Measurements from ENCODE around the gene STAG3. TPM values are rescaled to one million over a fixed set of nuclear protein-coding genes. Genes with fewer than 3 reads are reported as not detected.
"Not testable (repeated sequence)": the region's sequence is repeated elsewhere in the genome, so short reads cannot be mapped to it uniquely, and the experiment has no call there.

The STAG3 gene
- total and polyA plus RNA-seq, 9 of the 15 experiments (the other 6 are each of a cell fraction or from before 2014, with no cell fraction given) = 0.54 to 2.5 (median 1.7) TPM

DNA sequence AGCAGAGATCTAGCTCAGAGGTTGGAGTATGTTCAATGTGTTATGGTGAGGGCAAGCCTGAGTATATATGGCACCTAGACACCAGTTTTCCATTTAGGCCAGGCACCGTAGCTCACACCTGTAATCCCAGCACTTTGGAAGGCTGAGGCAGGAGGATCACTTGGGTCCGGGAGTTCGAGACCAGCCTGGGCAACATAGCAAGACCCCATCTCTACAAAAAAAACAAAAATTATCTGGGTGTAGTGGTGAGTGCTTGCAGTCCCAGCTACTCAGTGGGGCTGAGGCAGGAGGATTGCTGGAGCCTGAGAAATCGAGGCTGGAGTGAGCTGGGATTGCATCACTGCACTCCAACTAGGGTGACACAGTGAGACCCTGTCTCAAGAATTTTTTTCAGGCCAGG lies 85.2 kb downstream of the STAG3 start:
- in situ Hi-C loops (cut with MboI); FAIRE-seq: not testable (repeated sequence)
- 75% methylated on average over 4 of the region's 4 CpGs for WGBS (ENCODE audit: insufficient coverage, low coverage, missing lambda C conversion rate)

More for the DNA sequence above, 85.2 kb downstream of the STAG3 start:
- H2AFZ ChIP-seq (ENCODE audit: low read depth, low read length); H3K9ac ChIP-seq (ENCODE audit: insufficient read depth in 1 of 2, low read depth in 2 of 2, low read length in 2 of 2); H3K27me3 ChIP-seq (ENCODE audit: control insufficient read depth in 2 of 2, insufficient read depth in 2 of 2, low read length in 2 of 2); intact Hi-C loops (cut with micrococcal nuclease); DNase-seq (ENCODE audit: extremely low read depth in 1 of 4, low spot score in 3 of 4); H3K36me3 ChIP-seq (ENCODE audit: control insufficient read depth, insufficient read depth, low read length); H3K9me1 ChIP-seq (ENCODE audit: control insufficient read depth, insufficient read depth, low read length); CTCF ChIA-PET (ENCODE audit: low intra/inter-chr PET ratio); H4K20me1 ChIP-seq (replicated peaks; ENCODE audit: control insufficient read depth, insufficient read depth, low read length); ATAC-seq; H3K79me2 ChIP-seq (ENCODE audit: control insufficient read depth, insufficient read depth, low read length); H3K27ac ChIP-seq (ENCODE audit: extremely low read depth, low read depth, low read length); H3K4me3 ChIP-seq; BruUV-seq (replicated peaks); POLR2A ChIA-PET; H3K9me3 ChIP-seq (replicated peaks; ENCODE audit: control insufficient read depth, insufficient read depth, low read depth, low read length); H3K4me2 ChIP-seq (ENCODE audit: insufficient read depth, low read length); H3K4me1 ChIP-seq (replicated peaks in 1 of 2; ENCODE audit: control insufficient read depth in 2 of 2, insufficient read depth in 2 of 2, low read length in 2 of 2): not testable (repeated sequence)
- TF ChIP-seq ZNF121 (CRISPR knock-in tag; conservative IDR thresholded peaks at IDR 0.05) = peak; percentile 71

Small RNAs within 50 kb of the gene (microRNA-seq; reads per million reads assigned to microRNA genes)
- not detected for gene MIR4658 (ENCODE audit: borderline microRNAs expressed)

Other genes starting within 250 kb of the STAG3 start
Only the 7 nearest of the 19 such genes appear.
- 5.9 and 7.6 TPM in 2 replicates for gene CNPY4, start 58.3 kb upstream of the STAG3 start, total RNA-seq (2014; rRNA removed)
- gene CNPY4, start 58.3 kb upstream of the STAG3 start, total RNA-seq (2014; rRNA removed; fragmentation: Illumina TruSeq; extraction: Trizol) = 7.7 and 9.2 TPM in 2 replicates
- 10.2 and 11.2 TPM in 2 replicates for gene CNPY4, start 58.3 kb upstream of the STAG3 start, total RNA-seq (2015; rRNA removed; fragmentation: Illumina TruSeq; extraction: Trizol)
- 5.1 and 5.5 TPM in 2 replicates for gene CNPY4, start 58.3 kb upstream of the STAG3 start, total RNA-seq (2021)
- 4.9 and 7.0 TPM in 2 replicates for gene CNPY4, start 58.3 kb upstream of the STAG3 start, polyA plus RNA-seq (2011; rRNA removed)
- gene CNPY4, start 58.3 kb upstream of the STAG3 start, polyA plus RNA-seq (2014; fragmentation: Illumina TruSeq; extraction: Trizol) = 6.4 and 8.6 TPM in 2 replicates
- 1 to 10 TPM; 1.9 to 6.3 TPM for gene CNPY4, start 58.3 kb upstream of the STAG3 start, polyA plus RNA-seq (2014; fragmentation: Nextera tagmentation; extraction: Ambion mirVana)
- 6.3 and 7.0 TPM in 2 replicates for gene CNPY4, start 58.3 kb upstream of the STAG3 start, polyA plus RNA-seq (2014; rRNA removed)
- gene MBLAC1, start 51.0 kb upstream of the STAG3 start, total RNA-seq (2014; rRNA removed) = 2.9 and 4.4 TPM in 2 replicates
- 0.36 and 0.48 TPM in 2 replicates for gene MBLAC1, start 51.0 kb upstream of the STAG3 start, total RNA-seq (2014; rRNA removed; fragmentation: Illumina TruSeq; extraction: Trizol)
- 0.98 TPM in 2 replicates for gene MBLAC1, start 51.0 kb upstream of the STAG3 start, total RNA-seq (2015; rRNA removed; fragmentation: Illumina TruSeq; extraction: Trizol)
- 2.1 and 3.1 TPM in 2 replicates for gene MBLAC1, start 51.0 kb upstream of the STAG3 start, total RNA-seq (2021)
- 0.52 and 0.54 TPM in 2 replicates for gene MBLAC1, start 51.0 kb upstream of the STAG3 start, polyA plus RNA-seq (2011; rRNA removed)
- gene MBLAC1, start 51.0 kb upstream of the STAG3 start, polyA plus RNA-seq (2014; fragmentation: Illumina TruSeq; extraction: Trizol) = 0.21 and 0.69 TPM in 2 replicates
- gene MBLAC1, start 51.0 kb upstream of the STAG3 start, polyA plus RNA-seq (2014; fragmentation: Nextera tagmentation; extraction: Ambion mirVana) = under 1 TPM; 0.03 TPM
- gene MBLAC1, start 51.0 kb upstream of the STAG3 start, polyA plus RNA-seq (2014; rRNA removed) = 1.6 and 2.3 TPM in 2 replicates
- gene LAMTOR4, start 29.0 kb upstream of the STAG3 start, total RNA-seq (2014; rRNA removed) = 231 and 275 TPM in 2 replicates
- 52.6 and 79.6 TPM in 2 replicates for gene LAMTOR4, start 29.0 kb upstream of the STAG3 start, total RNA-seq (2014; rRNA removed; fragmentation: Illumina TruSeq; extraction: Trizol)
- gene LAMTOR4, start 29.0 kb upstream of the STAG3 start, total RNA-seq (2015; rRNA removed; fragmentation: Illumina TruSeq; extraction: Trizol) = 139 and 152 TPM in 2 replicates
- gene LAMTOR4, start 29.0 kb upstream of the STAG3 start, total RNA-seq (2021) = 183 and 195 TPM in 2 replicates
- 154 and 162 TPM in 2 replicates for gene LAMTOR4, start 29.0 kb upstream of the STAG3 start, polyA plus RNA-seq (2011; rRNA removed)
- gene LAMTOR4, start 29.0 kb upstream of the STAG3 start, polyA plus RNA-seq (2014; fragmentation: Illumina TruSeq; extraction: Trizol) = 114 and 145 TPM in 2 replicates
- gene LAMTOR4, start 29.0 kb upstream of the STAG3 start, polyA plus RNA-seq (2014; fragmentation: Nextera tagmentation; extraction: Ambion mirVana) = 100 to 1,000 TPM; 206 to 314 TPM
- 299 and 307 TPM in 2 replicates for gene LAMTOR4, start 29.0 kb upstream of the STAG3 start, polyA plus RNA-seq (2014; rRNA removed)
- 25.6 and 27.1 TPM in 2 replicates for gene TRAPPC14, start 19.2 kb upstream of the STAG3 start, total RNA-seq (2014; rRNA removed)
- gene TRAPPC14, start 19.2 kb upstream of the STAG3 start, total RNA-seq (2014; rRNA removed; fragmentation: Illumina TruSeq; extraction: Trizol) = 7.6 and 9.9 TPM in 2 replicates
- 17.4 and 18.2 TPM in 2 replicates for gene TRAPPC14, start 19.2 kb upstream of the STAG3 start, total RNA-seq (2015; rRNA removed; fragmentation: Illumina TruSeq; extraction: Trizol)
- gene TRAPPC14, start 19.2 kb upstream of the STAG3 start, total RNA-seq (2021) = 38.2 and 45.9 TPM in 2 replicates
- gene TRAPPC14, start 19.2 kb upstream of the STAG3 start, polyA plus RNA-seq (2011; rRNA removed) = 5.4 and 12.1 TPM in 2 replicates
- gene TRAPPC14, start 19.2 kb upstream of the STAG3 start, polyA plus RNA-seq (2014; fragmentation: Illumina TruSeq; extraction: Trizol) = 20.5 and 29.3 TPM in 2 replicates
- gene TRAPPC14, start 19.2 kb upstream of the STAG3 start, polyA plus RNA-seq (2014; fragmentation: Nextera tagmentation; extraction: Ambion mirVana) = under 1 TPM; 0.42 to 0.55 TPM
- gene TRAPPC14, start 19.2 kb upstream of the STAG3 start, polyA plus RNA-seq (2014; rRNA removed) = 27.9 and 43.8 TPM in 2 replicates
- gene GAL3ST4, start 9.3 kb upstream of the STAG3 start, total RNA-seq (2014; rRNA removed) = 0.05 and 0.37 TPM in 2 replicates
- 0.16 and 0.18 TPM in 2 replicates for gene GAL3ST4, start 9.3 kb upstream of the STAG3 start, total RNA-seq (2014; rRNA removed; fragmentation: Illumina TruSeq; extraction: Trizol)
- 0.25 and 0.41 TPM in 2 replicates for gene GAL3ST4, start 9.3 kb upstream of the STAG3 start, total RNA-seq (2015; rRNA removed; fragmentation: Illumina TruSeq; extraction: Trizol)
- 0.54 and 1.0 TPM in 2 replicates for gene GAL3ST4, start 9.3 kb upstream of the STAG3 start, total RNA-seq (2021)
- gene GAL3ST4, start 9.3 kb upstream of the STAG3 start, polyA plus RNA-seq (2011; rRNA removed) = 0.60 and 1.7 TPM in 2 replicates
- gene GAL3ST4, start 9.3 kb upstream of the STAG3 start, polyA plus RNA-seq (2014; fragmentation: Illumina TruSeq; extraction: Trizol) = 0.96 and 1.2 TPM in 2 replicates
- gene GAL3ST4, start 9.3 kb upstream of the STAG3 start, polyA plus RNA-seq (2014; fragmentation: Nextera tagmentation; extraction: Ambion mirVana) = under 1 TPM; 0.15 to 0.18 TPM
- gene GAL3ST4, start 9.3 kb upstream of the STAG3 start, polyA plus RNA-seq (2014; rRNA removed) = 0.88 and 0.98 TPM in 2 replicates
- 1.7 and 3.2 TPM in 2 replicates for gene GPC2, start 537 bp upstream of the STAG3 start, total RNA-seq (2014; rRNA removed)
- 0.83 and 1.1 TPM in 2 replicates for gene GPC2, start 537 bp upstream of the STAG3 start, total RNA-seq (2014; rRNA removed; fragmentation: Illumina TruSeq; extraction: Trizol)
- 1.1 and 1.3 TPM in 2 replicates for gene GPC2, start 537 bp upstream of the STAG3 start, total RNA-seq (2015; rRNA removed; fragmentation: Illumina TruSeq; extraction: Trizol)
- 4.7 and 5.1 TPM in 2 replicates for gene GPC2, start 537 bp upstream of the STAG3 start, total RNA-seq (2021)
- 1.5 and 3.7 TPM in 2 replicates for gene GPC2, start 537 bp upstream of the STAG3 start, polyA plus RNA-seq (2011; rRNA removed)
- gene GPC2, start 537 bp upstream of the STAG3 start, polyA plus RNA-seq (2014; fragmentation: Illumina TruSeq; extraction: Trizol) = 1.3 and 1.7 TPM in 2 replicates
- gene GPC2, start 537 bp upstream of the STAG3 start, polyA plus RNA-seq (2014; fragmentation: Nextera tagmentation; extraction: Ambion mirVana) = under 1 TPM in 1 of 2 experiments, not detected in 1; 0.06 TPM
- gene GPC2, start 537 bp upstream of the STAG3 start, polyA plus RNA-seq (2014; rRNA removed) = 7.2 and 7.7 TPM in 2 replicates
- gene PVRIG, start 42.0 kb downstream of the STAG3 start, total RNA-seq (2014; rRNA removed) = not detected in 2 replicates
- not detected in 2 replicates for gene PVRIG, start 42.0 kb downstream of the STAG3 start, total RNA-seq (2014; rRNA removed; fragmentation: Illumina TruSeq; extraction: Trizol)
- not detected in 2 replicates for gene PVRIG, start 42.0 kb downstream of the STAG3 start, total RNA-seq (2015; rRNA removed; fragmentation: Illumina TruSeq; extraction: Trizol)
- gene PVRIG, start 42.0 kb downstream of the STAG3 start, total RNA-seq (2021) = 0.64 TPM in 1 of 2 replicates, not detected in the other
- not detected in 2 replicates for gene PVRIG, start 42.0 kb downstream of the STAG3 start, polyA plus RNA-seq (2011; rRNA removed)
- not detected in 2 replicates for gene PVRIG, start 42.0 kb downstream of the STAG3 start, polyA plus RNA-seq (2014; fragmentation: Illumina TruSeq; extraction: Trizol)
- gene PVRIG, start 42.0 kb downstream of the STAG3 start, polyA plus RNA-seq (2014; fragmentation: Nextera tagmentation; extraction: Ambion mirVana) = not detected
- gene PVRIG, start 42.0 kb downstream of the STAG3 start, polyA plus RNA-seq (2014; rRNA removed) = 0.16 TPM in 1 of 2 replicates, not detected in the other

Measured in K562 (cell line).